ENCODE measurements around the gene SFTPB. TPM values are rescaled to one million over a fixed set of nuclear protein-coding genes. Genes with fewer than 3 reads are reported as not detected.

The SFTPB gene
- total RNA-seq, 4 donors from 2014 or later: not detected

DNA sequence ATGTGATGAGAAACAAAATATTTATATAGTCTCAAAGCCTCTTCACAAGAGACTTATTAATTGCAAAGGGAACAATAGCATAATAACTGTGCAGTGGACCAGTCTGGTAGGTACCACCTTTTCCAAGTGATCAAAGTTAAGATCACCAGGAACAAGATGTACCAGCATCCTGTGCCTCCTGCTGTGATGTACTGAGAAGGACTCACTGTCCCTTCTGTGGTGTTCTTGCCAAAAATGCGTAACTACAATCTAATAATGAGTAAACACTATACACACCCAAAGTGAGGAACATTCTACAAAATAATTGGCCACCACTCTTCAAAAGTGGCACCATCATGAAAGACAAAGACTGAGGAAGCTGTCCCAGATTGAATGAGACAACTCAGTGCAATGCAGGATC lies 40.6 kb upstream of the SFTPB start:
- no peak overlapping the region for H3K4me3 ChIP-seq (ENCODE audit: low read depth, poor library complexity, severe bottlenecking)
- TF ChIP-seq POLR2A (IDR thresholded peaks at IDR 0.05): no peak
- TF ChIP-seq, protein P1, sequence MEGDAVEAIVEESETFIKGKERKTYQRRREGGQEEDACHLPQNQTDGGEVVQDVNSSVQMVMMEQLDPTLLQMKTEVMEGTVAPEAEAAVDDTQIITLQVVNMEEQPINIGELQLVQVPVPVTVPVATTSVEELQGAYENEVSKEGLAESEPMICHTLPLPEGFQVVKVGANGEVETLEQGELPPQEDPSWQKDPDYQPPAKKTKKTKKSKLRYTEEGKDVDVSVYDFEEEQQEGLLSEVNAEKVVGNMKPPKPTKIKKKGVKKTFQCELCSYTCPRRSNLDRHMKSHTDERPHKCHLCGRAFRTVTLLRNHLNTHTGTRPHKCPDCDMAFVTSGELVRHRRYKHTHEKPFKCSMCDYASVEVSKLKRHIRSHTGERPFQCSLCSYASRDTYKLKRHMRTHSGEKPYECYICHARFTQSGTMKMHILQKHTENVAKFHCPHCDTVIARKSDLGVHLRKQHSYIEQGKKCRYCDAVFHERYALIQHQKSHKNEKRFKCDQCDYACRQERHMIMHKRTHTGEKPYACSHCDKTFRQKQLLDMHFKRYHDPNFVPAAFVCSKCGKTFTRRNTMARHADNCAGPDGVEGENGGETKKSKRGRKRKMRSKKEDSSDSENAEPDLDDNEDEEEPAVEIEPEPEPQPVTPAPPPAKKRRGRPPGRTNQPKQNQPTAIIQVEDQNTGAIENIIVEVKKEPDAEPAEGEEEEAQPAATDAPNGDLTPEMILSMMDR (IDR thresholded peaks at IDR 0.05): no peak
- WGBS, 2 donors: 42 to 50% methylated on average over 1 of the region's 1 CpG
- intact Hi-C loops (cut with DNase I; ENCODE audit: low total_unique reads): no loop called here
- peak in 1 of 2 donors; percentile 63 for DNase-seq (ENCODE audit: low spot score in 2 of 2)

DNA sequence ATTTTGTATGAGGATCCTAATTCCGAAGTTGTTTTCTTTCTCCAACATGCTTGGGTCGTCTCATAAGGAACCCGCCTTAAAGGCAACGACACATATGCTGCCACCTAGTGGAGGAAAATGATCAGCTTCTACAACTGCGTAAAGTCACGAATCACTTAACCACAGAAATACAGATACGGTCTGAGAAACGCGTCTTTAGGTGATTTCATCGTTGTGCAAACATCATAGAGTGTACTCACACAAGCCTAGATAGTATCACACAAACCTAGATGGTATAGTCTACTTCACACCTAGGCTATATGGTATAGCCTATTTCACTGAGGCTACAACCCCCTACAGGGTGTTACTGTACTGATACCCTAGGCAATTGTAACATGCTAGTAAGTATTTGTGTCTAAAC lies 39.3 kb upstream of the SFTPB start:
- WGBS, 2 donors: 1% methylated on average over 10 of the region's 10 CpGs
- DNase-seq (ENCODE audit: low spot score in 2 of 2): peak in 1 of 2 donors; percentile 89
- H3K4me3 ChIP-seq (ENCODE audit: low read depth, poor library complexity, severe bottlenecking): no peak overlapping the region
- TF ChIP-seq, protein P1 (IDR thresholded peaks at IDR 0.05): peak in 1 of 3 donors; percentile 65
- no peak for TF ChIP-seq POLR2A (IDR thresholded peaks at IDR 0.05)
- intact Hi-C loops (cut with DNase I; ENCODE audit: low total_unique reads): no loop called here

DNA sequence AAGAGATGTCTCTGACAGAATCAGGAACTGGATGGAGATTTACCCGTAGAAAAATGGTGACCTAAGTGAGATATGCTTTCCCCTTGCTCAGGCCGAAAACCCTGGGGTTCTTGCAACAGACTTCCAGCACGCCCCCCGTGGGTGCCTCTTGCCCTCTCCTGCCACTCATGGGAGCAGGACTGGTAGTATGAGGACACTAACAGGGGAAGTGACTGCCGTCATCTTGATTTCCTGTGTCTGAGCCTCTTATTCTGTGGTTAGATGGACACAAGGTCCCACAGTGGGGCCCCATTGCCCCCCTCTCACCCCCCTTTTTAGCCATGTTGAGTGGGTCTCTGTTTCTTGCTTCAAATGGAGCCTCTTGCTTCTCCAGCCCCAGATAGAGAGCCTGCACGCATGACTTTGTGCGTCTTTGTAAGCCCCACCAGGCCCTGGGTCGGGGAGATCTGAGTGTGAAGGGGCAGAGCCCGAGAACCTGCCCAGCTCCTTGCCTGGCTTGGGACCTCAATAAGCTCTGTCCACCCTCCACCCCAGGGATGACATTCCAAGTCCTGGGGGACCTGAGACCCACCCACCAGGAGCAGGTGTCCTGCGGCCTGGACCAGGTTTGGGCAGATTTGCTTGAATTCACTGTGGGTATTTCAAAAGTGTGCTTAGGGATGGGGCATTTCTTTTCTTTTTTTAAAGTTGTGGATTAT lies 38.7 kb upstream of the SFTPB start:
- TF ChIP-seq POLR2A (IDR thresholded peaks at IDR 0.05): no peak
- TF ChIP-seq, protein P1 (IDR thresholded peaks at IDR 0.05): no peak
- intact Hi-C loops (cut with DNase I; ENCODE audit: low total_unique reads): no loop called here
- WGBS, 2 donors: 87 to 89% methylated on average over 10 of the region's 10 CpGs
- peak in 1 of 2 donors; percentile 85 for DNase-seq (ENCODE audit: low spot score in 2 of 2)
- no peak overlapping the region for H3K4me3 ChIP-seq (ENCODE audit: low read depth, poor library complexity, severe bottlenecking)

DNA sequence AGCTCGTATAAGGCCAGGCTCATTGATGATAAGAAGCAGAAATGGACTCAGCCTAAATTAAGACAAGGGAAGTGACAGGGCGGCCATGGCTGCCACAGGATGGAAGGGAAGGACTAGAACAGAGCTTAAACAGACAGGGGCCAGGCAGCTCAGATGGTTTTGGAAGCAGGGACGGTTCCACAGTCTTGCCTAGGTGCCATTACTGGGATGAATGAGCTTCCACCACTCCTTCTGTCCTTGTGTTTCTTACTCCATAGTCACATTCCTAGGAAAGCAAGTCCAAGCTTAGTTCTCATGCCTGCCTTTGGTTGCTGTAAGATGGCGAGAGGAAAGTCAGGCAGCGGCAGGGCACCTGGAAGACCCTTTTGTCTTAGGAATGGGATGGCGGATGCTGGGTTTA lies 38.1 kb upstream of the SFTPB start:
- 74 to 80% methylated on average over 6 of the region's 6 CpGs for WGBS, 2 donors
- no peak overlapping the region for H3K4me3 ChIP-seq (ENCODE audit: low read depth, poor library complexity, severe bottlenecking)

DNA sequence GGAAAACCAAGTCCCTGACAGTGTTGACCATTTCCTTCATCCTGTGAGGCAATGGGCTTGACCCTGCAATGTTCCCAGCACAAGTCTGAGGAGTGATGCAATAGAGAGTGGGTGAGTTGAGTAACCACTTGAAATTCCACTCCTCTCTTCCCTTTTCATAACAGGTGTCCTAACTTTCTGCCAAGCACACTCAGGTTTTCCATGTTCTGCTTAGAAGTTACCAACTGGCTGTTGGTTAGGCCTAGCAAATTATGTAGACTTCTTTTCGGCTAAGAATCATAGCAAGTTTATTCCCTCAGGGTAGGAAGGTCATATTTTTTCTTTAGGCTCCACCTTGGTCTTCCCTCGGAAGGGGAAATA lies 37.7 kb upstream of the SFTPB start:
- peak; percentile 85 to 90 for DNase-seq (ENCODE audit: low spot score in 2 of 2)

More for the DNA sequence above, 38.1 kb upstream of the SFTPB start:
- peak in 1 of 2 donors; percentile 82 for DNase-seq (ENCODE audit: low spot score in 2 of 2)
- TF ChIP-seq, protein P1 (IDR thresholded peaks at IDR 0.05): no peak
- no peak for TF ChIP-seq POLR2A (IDR thresholded peaks at IDR 0.05)
- intact Hi-C loops (cut with DNase I; ENCODE audit: low total_unique reads): no loop called here

More for the DNA sequence above, 37.7 kb upstream of the SFTPB start:
- intact Hi-C loops (cut with DNase I; ENCODE audit: low total_unique reads): no loop called here
- WGBS, 2 donors: 47 to 67% methylated on average over 2 of the region's 2 CpGs
- TF ChIP-seq, protein P1 (IDR thresholded peaks at IDR 0.05): no peak
- TF ChIP-seq POLR2A (IDR thresholded peaks at IDR 0.05): no peak
- no peak overlapping the region for H3K4me3 ChIP-seq (ENCODE audit: low read depth, poor library complexity, severe bottlenecking)
